Activated naive CD8-positive, alpha-beta T cell (primary cell): ENCODE data around the gene DHRS3.
A peak's percentile ranks its signal among the peaks of the same experiment; 100 is the strongest.
"Not testable (repeated sequence)": the region's sequence is repeated elsewhere in the genome, so short reads cannot be mapped to it uniquely, and the experiment has no call there.

Source experiments
- H3K27ac Mint-ChIP-seq: one replicate; pipeline ENCODE4 v1.8.0; 2021; ENCODE audit warnings: mixed read lengths
- H3K27me3 Mint-ChIP-seq: one replicate; pipeline ENCODE4 v1.8.0; 2021; ENCODE audit warnings: mixed read lengths
- H3K36me3 Mint-ChIP-seq: one replicate; pipeline ENCODE4 v1.8.0; 2021; ENCODE audit warnings: mixed read lengths
- H3K4me1 Mint-ChIP-seq: one replicate; pipeline ENCODE4 v1.8.0; 2021; ENCODE audit warnings: low read depth, mixed read lengths
- H3K4me3 Mint-ChIP-seq: one replicate; pipeline ENCODE4 v1.8.0; 2021; ENCODE audit warnings: mild to moderate bottlenecking, mixed read lengths
- H3K9me3 Mint-ChIP-seq: one replicate; pipeline ENCODE4 v1.8.0; 2021; ENCODE audit warnings: low read depth, mixed read lengths

DHRS3 gene

DNA sequence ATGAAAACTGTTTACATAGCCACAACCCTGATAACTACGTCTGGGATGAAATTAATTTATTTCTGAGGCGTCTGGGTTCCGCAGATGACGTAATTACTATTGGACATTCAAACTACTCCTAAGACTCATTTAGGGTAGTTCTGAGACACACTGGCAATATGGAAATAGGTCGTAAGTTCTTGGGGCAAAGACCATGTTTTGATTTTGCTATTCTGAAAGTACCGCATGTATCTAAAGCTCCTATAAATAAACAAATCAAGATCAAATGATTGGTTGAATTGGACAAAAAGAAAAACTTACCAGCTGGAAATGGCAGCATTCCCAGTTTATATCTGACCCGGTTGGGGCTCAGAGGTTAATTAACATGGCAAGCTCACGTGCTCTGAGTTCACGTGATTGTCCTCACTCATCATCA is 74.3 kb downstream of the DHRS3 start:
- H3K36me3 Mint-ChIP-seq = no peaks in the 10 kb centered on the region
- H3K9me3 Mint-ChIP-seq = no peaks in the 10 kb centered on the region
- H3K27me3 Mint-ChIP-seq = no peaks in the 10 kb centered on the region
- H3K27ac Mint-ChIP-seq = no peak overlapping the region
- H3K4me3 Mint-ChIP-seq = no peak overlapping the region
- peaks cover 5% of the 10 kb centered on the region for H3K4me1 Mint-ChIP-seq

DNA sequence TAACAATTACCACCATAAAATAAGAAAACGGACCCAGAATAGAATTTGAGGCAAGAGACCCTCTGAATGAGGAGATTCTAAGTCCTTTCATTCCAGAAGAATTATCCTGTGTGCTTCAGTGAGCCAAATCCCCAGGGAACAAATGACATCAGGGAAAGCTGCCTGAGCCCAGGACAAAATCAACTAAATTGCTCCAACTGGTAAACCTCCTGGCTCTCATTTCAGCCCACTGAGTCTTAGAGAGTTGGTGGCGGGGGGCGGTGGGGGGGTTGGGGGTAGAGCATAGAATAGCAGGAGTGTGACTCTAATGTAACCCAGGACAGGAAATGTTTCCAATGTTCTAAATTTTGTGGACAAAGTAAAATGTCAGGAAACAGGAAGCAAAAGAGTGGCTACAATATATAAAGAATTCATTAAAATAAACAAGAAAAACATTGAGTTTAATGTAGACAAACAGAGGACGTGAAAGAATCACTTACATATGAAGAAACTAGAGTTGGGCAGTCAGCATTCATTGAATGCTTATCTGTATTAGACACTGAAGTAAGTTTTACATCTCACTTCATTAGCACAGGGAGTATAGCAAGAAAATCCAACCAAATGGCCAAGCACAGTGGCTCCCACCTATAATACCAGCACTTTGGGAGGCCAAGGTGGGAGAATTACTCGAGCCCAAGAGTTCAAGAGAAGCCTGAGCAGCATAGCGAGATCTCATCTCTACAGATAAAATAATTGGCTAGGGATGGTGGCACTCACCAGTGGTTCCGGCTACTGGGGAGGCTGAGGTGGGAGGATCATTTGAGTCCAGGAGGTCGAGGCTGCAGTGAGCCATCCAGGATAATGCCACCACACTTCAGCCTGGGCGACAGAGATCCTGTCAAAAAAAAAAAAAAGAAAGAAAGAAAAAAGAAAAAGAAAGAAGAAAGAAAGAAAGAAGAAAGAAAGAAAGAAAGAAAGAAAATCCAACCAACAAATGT is 75.1 kb downstream of the DHRS3 start:
- H3K27ac Mint-ChIP-seq = no peak overlapping the region
- H3K36me3 Mint-ChIP-seq = peaks cover 2% of the 10 kb centered on the region
- H3K27me3 Mint-ChIP-seq = no peaks in the 10 kb centered on the region
- H3K9me3 Mint-ChIP-seq = no peaks in the 10 kb centered on the region
- H3K4me1 Mint-ChIP-seq = peaks cover 5% of the 10 kb centered on the region
- H3K4me3 Mint-ChIP-seq = no peak overlapping the region

DNA sequence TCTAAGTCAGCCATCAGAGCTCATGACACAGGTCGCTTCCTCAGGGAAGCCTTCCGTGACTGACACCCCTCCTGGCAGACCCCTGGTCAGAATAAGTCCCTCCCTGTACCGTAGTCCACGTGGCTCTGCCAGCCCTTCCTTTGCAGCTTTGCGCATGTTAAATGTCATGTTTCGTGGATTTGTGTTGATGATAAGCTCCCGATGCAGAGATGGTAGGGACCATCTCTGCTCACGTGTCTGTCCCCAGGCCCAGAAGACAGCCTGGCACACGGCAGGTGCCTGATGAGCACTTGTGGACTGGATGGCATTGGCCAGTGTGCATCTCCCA is 75.9 kb downstream of the DHRS3 start:
- Mint-ChIP-seq H3K36me3 (peaks cover 9% of the 10 kb centered on the region), H3K27me3 (no peaks in the 10 kb centered on the region), H3K4me1 (peaks cover 5% of the 10 kb centered on the region), H3K4me3 (no peak overlapping the region), H3K9me3 (peaks cover 7% of the 10 kb centered on the region), H3K27ac (no peak overlapping the region)

DNA sequence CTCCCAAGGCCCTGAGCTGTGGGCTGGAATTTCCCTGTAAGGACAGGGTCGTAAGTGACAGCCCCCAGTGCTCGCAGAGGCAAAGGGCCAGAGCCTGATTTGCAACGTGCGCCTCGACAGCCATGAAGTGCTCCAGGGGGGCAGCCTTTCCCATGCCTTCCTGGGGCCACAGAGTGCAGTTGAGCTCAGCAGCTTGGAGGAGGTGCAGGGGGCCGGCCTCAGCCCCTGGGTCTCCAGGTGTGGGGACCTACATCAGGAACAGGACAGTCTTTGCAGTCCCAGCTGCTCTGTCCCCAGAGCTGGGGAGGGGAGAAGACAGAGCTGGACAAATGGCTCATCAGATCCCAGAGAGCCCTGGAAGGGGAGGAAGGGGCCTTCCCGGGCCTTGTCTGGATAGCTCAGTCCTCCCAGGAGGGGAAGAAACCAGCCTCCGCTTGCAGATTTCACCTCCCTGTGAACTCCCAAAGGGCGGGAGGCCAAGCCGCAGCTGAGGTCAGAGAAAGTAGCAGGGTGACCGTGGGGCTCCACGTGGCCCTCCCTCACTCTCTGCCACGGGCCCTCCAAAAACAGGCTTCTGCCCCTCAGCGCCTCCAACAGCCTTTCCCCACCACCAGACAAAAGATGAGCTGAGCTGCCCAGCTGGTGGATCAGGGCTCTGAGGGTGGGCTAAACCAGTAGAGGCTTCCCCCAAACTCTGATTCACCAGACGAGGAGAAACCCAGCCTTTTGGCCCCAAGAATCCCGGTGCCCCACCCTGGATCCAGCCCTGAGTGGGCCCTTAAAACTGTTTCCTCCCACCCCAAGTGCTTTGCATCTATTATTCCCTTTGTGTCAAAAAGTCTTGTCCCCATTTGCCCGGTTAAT is 76.5 kb downstream of the DHRS3 start:
- Mint-ChIP-seq H3K27me3 (no peaks in the 10 kb centered on the region), H3K4me3 (no peak overlapping the region), H3K4me1 (peaks cover 5% of the 10 kb centered on the region), H3K27ac (no peak overlapping the region), H3K9me3 (peaks cover 9% of the 10 kb centered on the region), H3K36me3 (peaks cover 12% of the 10 kb centered on the region)

DNA sequence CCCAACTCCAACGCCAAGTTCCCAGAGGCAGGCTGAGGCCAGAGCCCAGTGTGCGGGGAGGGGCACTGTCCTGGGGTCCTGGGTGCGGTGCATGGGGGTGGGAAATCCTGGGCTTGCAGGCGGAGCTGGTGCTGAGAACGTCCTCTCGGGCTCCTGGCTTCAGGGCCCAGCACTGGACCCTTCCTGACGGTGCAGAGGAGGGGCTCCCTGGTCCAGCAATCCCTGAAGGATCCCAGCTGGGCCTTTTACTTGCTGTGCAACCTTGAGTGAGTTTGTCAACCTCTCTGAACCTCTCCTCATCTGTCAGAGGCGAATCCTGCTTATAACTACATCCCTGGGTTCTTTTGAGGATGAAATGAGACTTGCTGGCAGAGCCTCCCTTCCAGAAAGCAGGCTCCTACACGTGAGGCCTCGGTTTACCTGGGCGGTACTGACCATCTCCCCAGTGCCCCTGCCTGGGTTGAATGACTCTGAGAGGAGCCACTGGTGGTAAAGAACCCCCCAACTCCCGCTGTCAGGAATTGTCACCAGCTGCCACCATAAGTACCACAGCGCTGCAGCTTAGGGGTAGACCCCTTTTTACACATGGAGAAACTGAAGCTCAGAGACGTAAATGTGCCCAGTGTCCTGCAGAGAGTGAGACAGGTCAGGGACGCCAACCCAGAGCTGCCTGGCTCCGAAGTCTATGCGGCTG is 77.3 kb downstream of the DHRS3 start:
- H3K4me1 Mint-ChIP-seq = peaks cover 5% of the 10 kb centered on the region
- H3K27me3 Mint-ChIP-seq = no peaks in the 10 kb centered on the region
- peaks cover 18% of the 10 kb centered on the region for H3K36me3 Mint-ChIP-seq
- H3K27ac Mint-ChIP-seq = no peak overlapping the region
- H3K4me3 Mint-ChIP-seq = no peak overlapping the region
- peaks cover 14% of the 10 kb centered on the region for H3K9me3 Mint-ChIP-seq

DNA sequence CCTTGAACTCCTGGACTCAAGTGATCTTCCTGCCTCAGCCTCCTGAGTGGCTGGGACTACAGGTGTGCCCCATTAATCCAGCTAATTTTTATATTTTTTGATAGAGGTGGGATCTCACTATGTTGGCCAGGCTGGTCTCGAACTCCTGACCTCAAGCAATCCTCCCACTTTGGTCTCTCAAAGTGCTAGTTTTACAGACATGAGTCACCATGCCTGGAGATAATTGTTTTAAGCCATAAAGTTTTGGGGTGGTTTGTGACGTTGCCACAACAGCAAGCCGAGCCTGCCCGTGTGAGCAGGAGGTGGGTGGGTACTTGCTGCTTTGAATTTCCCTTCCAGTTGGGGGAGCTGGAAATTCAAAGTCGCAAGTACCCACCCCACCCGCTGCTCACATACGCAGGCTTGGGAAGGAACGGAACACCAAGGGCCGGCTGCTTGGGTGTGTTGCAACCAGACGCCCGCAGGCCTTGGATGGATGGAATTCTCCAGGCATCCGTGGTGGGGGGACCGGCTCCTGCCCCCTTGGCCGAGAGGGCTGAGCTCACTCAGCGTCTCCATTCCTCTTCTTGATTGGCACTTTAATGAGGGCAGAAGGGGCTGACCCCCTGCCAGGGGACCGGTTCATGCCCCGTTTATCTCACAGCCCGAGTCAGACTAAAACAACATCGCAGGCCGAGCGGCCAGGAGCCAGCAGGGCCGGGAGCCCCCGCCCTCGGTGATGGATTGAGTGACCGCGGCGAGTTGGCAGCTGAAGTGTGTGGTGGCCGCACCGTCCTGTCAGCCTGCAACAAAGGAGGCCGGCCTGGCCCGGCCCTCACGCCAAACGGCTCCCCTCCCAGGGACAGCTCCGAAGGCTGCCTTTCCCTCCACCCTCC is 78.1 kb downstream of the DHRS3 start:
- H3K4me1 Mint-ChIP-seq = peaks cover 4% of the 10 kb centered on the region
- no peak overlapping the region for H3K27ac Mint-ChIP-seq
- H3K9me3 Mint-ChIP-seq = peaks cover 18% of the 10 kb centered on the region
- H3K36me3 Mint-ChIP-seq = peaks cover 24% of the 10 kb centered on the region
- no peaks in the 10 kb centered on the region for H3K27me3 Mint-ChIP-seq
- H3K4me3 Mint-ChIP-seq = no peak overlapping the region

DNA sequence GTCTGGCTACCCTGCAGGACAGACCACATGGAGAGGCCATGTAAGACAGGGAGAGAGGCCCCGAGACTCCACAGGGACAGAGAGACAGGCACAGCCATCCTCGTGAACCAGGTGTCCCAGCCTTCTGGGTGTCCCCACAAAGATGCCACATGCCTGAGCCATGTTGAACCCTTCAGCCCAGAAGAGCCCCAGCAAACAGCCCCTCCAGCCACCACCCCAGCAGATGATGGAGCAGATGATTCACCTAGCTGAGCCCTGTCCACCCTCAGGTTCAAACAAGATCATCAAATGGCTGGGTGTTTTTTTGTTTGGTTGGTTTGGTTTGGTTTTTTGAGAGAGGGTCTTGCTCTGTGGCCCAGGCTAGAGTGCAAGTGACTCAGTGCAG is 78.7 kb downstream of the DHRS3 start:
- Mint-ChIP-seq H3K36me3 (peaks cover 24% of the 10 kb centered on the region), H3K9me3 (peaks cover 18% of the 10 kb centered on the region), H3K27me3 (no peaks in the 10 kb centered on the region), H3K27ac (no peak overlapping the region), H3K4me1 (peaks cover 1% of the 10 kb centered on the region), H3K4me3 (no peak overlapping the region)

DNA sequence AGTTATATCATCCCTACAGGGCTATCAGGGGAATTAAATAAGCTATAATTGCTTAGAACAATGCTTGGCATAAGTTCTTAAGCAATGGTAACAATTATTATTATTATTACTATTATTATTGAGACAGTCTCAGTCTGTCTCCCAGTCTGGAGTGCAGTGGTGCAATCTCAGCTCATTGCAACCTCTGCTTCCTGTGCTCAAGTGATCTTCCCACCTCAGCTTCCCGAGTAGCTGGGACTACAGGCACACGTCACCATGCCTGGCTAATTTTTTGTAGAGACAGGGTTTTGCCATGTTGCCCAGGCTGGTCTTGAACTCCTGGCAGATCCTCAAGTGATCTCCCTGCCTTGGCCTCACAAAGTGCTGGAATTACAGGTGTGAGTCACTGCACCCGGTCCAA is 79.5 kb downstream of the DHRS3 start:
- not testable (repeated sequence) for H3K4me3 Mint-ChIP-seq
- H3K9me3 Mint-ChIP-seq = peaks cover 18% of the 10 kb centered on the region

DNA sequence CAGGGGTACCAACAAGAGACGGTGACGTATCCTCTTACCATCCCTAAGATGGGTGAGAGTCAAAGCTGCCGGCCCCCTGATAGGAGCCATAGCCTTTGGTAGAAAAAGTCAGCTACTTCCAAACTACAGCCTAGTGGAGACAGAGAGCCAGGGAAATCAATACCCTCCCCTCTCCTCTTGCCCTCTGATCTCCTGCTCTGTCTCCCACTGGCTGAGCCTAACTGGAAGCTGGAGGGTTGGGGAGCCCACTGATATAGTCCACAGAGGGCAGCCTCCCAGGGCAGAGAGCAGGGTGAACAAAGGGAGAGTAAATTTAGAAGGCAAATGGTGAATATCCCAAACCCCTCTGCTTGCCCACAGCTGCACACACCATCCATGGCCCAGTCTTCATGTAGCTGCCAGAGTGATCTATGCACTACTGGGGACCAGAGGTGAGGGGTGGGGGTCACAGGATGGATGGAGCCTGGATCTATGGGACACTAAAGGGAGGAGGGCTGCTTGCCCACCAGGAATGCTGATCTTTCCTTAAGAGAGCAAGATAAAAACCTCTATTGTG is 80.0 kb downstream of the DHRS3 start:
- Mint-ChIP-seq H3K27ac (peak overlapping the region; percentile 17), H3K4me1 (peaks cover 2% of the 10 kb centered on the region), H3K4me3 (no peak overlapping the region), H3K36me3 (peaks cover 30% of the 10 kb centered on the region), H3K27me3 (no peaks in the 10 kb centered on the region), H3K9me3 (peaks cover 18% of the 10 kb centered on the region)

More for the DNA sequence above, 79.5 kb downstream of the DHRS3 start:
- peaks cover 26% of the 10 kb centered on the region for H3K36me3 Mint-ChIP-seq
- not testable (repeated sequence) for H3K27ac Mint-ChIP-seq, H3K4me1 Mint-ChIP-seq, H3K27me3 Mint-ChIP-seq

DNA sequence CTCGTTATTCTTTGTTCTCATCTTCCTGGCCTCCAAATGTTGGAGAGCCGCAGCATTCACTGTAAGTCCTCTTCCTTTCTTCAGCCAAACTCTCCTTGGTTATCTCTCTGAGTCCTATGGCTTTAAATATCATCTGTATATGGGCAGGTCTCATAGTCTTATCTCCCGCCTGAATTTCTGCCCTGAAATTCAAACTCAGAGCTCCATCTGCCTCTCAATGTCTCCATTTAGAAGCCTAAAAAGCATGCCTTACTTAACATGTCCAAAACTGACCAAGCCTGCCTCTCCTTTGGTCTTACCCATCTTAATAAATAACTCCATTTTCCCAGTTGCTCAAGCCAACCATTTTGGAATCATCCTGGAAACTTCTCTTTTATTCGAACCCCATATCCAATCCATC is 80.7 kb downstream of the DHRS3 start:
- Mint-ChIP-seq H3K36me3 (peaks cover 30% of the 10 kb centered on the region), H3K9me3 (peaks cover 18% of the 10 kb centered on the region), H3K27me3 (no peaks in the 10 kb centered on the region), H3K27ac (peak overlapping the region; percentile 16), H3K4me3 (no peak overlapping the region), H3K4me1 (peaks cover 2% of the 10 kb centered on the region)

DNA sequence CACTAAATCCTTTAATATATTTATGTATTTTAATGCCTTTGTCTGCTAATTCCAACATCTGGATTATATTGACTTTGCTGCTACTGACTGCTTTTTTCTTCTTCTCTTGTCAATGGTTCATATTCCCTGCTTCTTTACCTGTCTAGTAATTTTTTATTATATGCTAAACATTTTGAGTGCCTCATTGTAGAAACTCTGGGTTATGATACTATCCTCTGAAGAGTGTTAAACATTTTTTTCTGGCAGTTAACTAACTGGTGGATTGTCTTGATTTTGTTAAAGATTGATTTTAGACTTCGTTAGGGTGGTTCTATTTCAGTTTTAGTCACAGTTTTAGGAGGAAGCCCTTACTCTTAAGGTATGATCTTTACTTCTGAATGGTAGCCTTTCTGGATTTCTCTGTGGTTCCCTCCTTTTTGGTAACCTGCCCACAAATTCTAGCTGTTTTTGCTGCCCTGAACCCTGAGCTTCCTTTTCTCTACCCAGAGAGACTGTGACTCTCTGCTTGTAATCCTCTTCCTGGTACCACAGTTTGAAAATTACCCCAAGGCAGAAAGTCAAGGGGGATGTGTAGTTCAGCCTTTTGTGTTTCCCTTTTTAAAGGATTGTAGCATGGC is 81.9 kb downstream of the DHRS3 start:
- Mint-ChIP-seq H3K4me3 (no peak overlapping the region), H3K9me3 (peaks cover 18% of the 10 kb centered on the region), H3K27ac (no peak overlapping the region), H3K4me1 (peaks cover 2% of the 10 kb centered on the region), H3K27me3 (no peaks in the 10 kb centered on the region), H3K36me3 (peaks cover 33% of the 10 kb centered on the region)

DNA sequence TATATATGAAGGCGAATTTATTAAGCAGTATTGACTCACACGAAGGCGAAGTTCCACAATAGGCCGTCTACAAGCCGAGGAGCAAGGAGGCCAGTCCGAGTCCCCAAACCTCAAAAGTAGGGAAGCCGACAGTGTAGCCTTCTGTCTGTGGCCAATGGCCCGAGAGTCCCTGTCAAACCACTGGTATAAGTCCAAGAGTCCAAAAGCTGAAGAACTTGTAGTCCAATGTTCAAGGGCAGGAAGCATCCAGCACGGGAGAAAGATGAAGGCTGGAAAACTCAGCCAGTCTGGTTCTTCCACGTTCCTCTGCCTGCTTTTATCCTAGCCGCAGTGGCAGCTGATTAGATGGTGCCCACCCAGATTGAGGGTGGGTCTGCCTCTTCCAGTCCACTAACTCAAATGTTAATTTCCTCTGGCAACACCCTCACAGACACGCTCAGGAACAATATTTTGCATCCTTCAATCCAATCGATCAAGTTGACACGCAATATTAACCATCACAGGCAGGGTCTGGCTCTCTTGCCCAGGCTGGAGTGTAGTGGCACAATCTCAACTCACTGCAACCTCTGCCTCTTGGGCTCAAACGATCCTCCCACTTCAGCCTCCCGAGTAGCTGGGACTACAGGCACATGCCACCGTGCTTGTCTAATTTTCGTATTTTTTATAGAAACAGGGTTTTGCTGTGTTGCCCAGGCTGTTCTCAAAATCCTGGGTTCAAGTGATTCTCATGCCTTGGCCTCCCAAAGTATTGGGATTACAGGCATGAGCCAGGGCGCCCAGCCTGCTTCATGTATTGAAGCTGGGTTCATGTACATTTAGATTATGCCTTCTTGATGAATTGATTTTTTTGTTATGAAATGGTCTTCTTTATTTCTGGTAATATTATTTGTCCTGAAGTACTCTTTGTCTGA is 85.3 kb downstream of the DHRS3 start:
- Mint-ChIP-seq H3K36me3 (peaks cover 30% of the 10 kb centered on the region), H3K27me3 (no peaks in the 10 kb centered on the region), H3K4me3 (no peak overlapping the region), H3K27ac (no peak overlapping the region), H3K9me3 (peaks cover 17% of the 10 kb centered on the region), H3K4me1 (peaks cover 12% of the 10 kb centered on the region)

DNA sequence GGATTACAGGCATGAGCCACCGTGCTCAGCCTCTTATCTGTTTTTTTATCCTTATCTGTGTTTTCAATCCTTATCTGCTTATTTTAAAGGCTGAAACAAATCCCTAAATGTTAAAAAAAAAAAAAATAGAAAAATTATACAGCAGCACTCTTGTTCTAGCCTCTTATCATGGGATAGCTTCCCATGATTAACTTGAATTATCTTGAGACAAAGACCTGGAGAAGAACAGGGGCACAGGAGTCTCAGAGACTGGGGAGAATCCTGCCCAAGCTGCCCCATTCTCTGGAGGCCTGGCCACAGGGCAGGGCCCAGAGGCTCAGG is 86.9 kb downstream of the DHRS3 start:
- Mint-ChIP-seq H3K4me3 (no peak overlapping the region), H3K4me1 (peaks cover 12% of the 10 kb centered on the region), H3K27ac (no peak overlapping the region), H3K36me3 (peaks cover 17% of the 10 kb centered on the region), H3K9me3 (peaks cover 6% of the 10 kb centered on the region), H3K27me3 (no peaks in the 10 kb centered on the region)
